Activated T-cell treated with anti-CD3 and anti-CD28 coated beads, Interleukin-2, amount 50 U/mL, for 1 hour (primary cell): ENCODE data around the gene PIAS2.

ENCODE experiments used
- DNase-seq: peaks from one replicate; pipeline ENCODE4 v3.0.0-alpha.2; 2020

Gene PIAS2

GRCh38 chr18:46756559-46757201, 160.6 kb downstream of the PIAS2 start, which contains the start of gene ST8SIA5:
Gene ST8SIA5 (minus strand): TSS chr18:46757053. CDS start chr18:46756508, 545 bp downstream.
- no peak for DNase-seq

GRCh38 chr18:46756025-46756558, 161.2 kb downstream of the PIAS2 start:
- no peak for DNase-seq

- no peak for DNase-seq
Measured at GRCh38 chr18:46755315-46756024, 161.8 kb downstream of the PIAS2 start.

GRCh38 chr18:46754661-46755292, 162.5 kb downstream of the PIAS2 start:
- DNase-seq, result no peak

GRCh38 chr18:46754188-46754587, 163.1 kb downstream of the PIAS2 start:
- no peak for DNase-seq
